Parathyroid adenoma (tissue), 2 donors: ENCODE data around the gene NKAIN2.

Source experiments
- H2AFZ ChIP-seq: fragments of 300-600 bp; sonication (generic); one replicate; pipeline ENCODE4 v1.7.0; 2017; ENCODE audit warnings: antibody characterized with exemption, mild to moderate bottlenecking
- H3K27ac ChIP-seq: fragments of 300-600 bp; sonication (generic); one replicate; pipeline ENCODE4 v1.7.0; 2017
- H3K27me3 ChIP-seq: fragments of 300-600 bp; sonication (generic); one replicate; pipeline ENCODE4 v1.7.0; 2017; ENCODE audit warnings: low read length; ENCODE audit not compliant: control insufficient read depth, insufficient read depth
- H3K36me3 ChIP-seq: fragments of 300-600 bp; sonication (generic); one replicate; pipeline ENCODE4 v1.7.0; 2017; ENCODE audit warnings: low read length; ENCODE audit not compliant: control insufficient read depth, insufficient read depth
- H3K4me1 ChIP-seq: fragments of 300-600 bp; sonication (generic); one replicate; pipeline ENCODE4 v1.7.0; 2017; ENCODE audit warnings: control low read depth
- H3K4me2 ChIP-seq: fragments of 300-600 bp; sonication (generic); one replicate; pipeline ENCODE4 v1.7.0; 2017; ENCODE audit warnings: low read length
- H3K4me3 ChIP-seq: fragments of 300-600 bp; sonication (generic); one replicate; pipeline ENCODE4 v1.7.0; 2017; ENCODE audit warnings: low read depth, low read length
- H3K79me2 ChIP-seq: fragments of 300-600 bp; sonication (generic); one replicate; pipeline ENCODE4 v1.7.0; 2017; ENCODE audit warnings: control low read depth
- H3K9ac ChIP-seq: fragments of 300-600 bp; sonication (generic); one replicate; pipeline ENCODE4 v1.7.0; 2017; ENCODE audit warnings: mild to moderate bottlenecking
- H3K9me3 ChIP-seq: fragments of 300-600 bp; sonication (generic); one replicate; pipeline ENCODE4 v1.7.0; 2017; ENCODE audit warnings: low read length; ENCODE audit not compliant: control insufficient read depth
- TF ChIP-seq, protein P1 (sequence below): fragments of 300-600 bp; sonication (generic); IDR thresholded peaks from one replicate; pipeline ENCODE4 v1.7.0; 2017; ENCODE audit warnings: antibody characterized with exemption, mild to moderate bottlenecking
- donor health status: primary hyperparathyroidism.

NKAIN2 gene

DNA sequence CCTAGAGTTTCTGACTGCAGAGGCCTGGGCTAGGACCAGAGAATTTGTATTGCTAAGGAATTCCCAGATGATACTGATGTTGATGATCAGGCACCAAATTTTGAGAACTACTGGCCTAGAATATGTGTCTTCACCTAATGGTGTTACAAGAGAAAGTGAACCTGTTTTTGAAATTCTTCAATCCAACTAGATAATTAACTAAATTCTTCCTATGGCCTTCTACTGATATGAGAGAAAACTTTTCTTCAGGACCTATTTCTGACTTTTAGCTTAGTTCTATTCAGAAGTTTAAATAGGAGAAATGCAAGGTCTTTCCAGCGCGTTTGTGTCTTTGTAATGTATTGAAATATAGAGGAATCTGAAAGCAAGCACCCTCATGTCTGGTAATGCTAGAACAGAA lies 7.3 kb downstream of the NKAIN2 start:
- TF ChIP-seq, protein P1, sequence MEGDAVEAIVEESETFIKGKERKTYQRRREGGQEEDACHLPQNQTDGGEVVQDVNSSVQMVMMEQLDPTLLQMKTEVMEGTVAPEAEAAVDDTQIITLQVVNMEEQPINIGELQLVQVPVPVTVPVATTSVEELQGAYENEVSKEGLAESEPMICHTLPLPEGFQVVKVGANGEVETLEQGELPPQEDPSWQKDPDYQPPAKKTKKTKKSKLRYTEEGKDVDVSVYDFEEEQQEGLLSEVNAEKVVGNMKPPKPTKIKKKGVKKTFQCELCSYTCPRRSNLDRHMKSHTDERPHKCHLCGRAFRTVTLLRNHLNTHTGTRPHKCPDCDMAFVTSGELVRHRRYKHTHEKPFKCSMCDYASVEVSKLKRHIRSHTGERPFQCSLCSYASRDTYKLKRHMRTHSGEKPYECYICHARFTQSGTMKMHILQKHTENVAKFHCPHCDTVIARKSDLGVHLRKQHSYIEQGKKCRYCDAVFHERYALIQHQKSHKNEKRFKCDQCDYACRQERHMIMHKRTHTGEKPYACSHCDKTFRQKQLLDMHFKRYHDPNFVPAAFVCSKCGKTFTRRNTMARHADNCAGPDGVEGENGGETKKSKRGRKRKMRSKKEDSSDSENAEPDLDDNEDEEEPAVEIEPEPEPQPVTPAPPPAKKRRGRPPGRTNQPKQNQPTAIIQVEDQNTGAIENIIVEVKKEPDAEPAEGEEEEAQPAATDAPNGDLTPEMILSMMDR = no peak
- no peaks in the 10 kb centered on the region for H3K9me3 ChIP-seq
- H3K36me3 ChIP-seq = no peaks in the 10 kb centered on the region
- H3K4me2 ChIP-seq = no peak overlapping the region
- no peaks in the 10 kb centered on the region for H3K79me2 ChIP-seq
- no peak overlapping the region for H3K27ac ChIP-seq
- no peak overlapping the region for H3K4me3 ChIP-seq
- no peaks in the 10 kb centered on the region for H3K4me1 ChIP-seq
- no peak overlapping the region for H2AFZ ChIP-seq
- no peaks in the 10 kb centered on the region for H3K27me3 ChIP-seq
- no peak overlapping the region for H3K9ac ChIP-seq

DNA sequence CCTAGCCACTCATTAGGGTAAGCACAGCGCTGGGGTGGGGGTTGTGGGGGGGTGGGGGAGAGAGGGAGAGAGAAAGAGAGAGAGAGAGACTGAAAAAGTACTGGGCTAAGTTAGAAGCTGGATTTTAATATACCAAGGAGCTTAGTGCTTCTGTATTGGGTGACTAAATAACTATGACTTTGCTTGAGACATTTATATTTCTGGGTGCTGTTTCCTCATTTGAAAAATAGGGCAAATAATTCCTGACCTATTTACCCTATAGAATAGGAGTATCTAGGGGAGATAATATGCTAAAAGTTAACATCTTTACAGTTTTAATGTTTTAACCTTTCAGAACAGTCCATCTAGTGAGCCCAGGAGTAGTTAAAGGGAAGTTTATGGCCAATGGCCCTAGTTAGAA lies 7.7 kb downstream of the NKAIN2 start:
- Histone ChIP-seq H3K9me3 (no peaks in the 10 kb centered on the region), H3K27ac (no peak overlapping the region), H3K9ac (no peak overlapping the region), H3K4me2 (no peak overlapping the region), H3K4me1 (no peaks in the 10 kb centered on the region), H2AFZ (no peak overlapping the region), H3K4me3 (no peak overlapping the region), H3K79me2 (no peaks in the 10 kb centered on the region), H3K36me3 (no peaks in the 10 kb centered on the region), H3K27me3 (no peaks in the 10 kb centered on the region)
- TF ChIP-seq, protein P1 = no peak

DNA sequence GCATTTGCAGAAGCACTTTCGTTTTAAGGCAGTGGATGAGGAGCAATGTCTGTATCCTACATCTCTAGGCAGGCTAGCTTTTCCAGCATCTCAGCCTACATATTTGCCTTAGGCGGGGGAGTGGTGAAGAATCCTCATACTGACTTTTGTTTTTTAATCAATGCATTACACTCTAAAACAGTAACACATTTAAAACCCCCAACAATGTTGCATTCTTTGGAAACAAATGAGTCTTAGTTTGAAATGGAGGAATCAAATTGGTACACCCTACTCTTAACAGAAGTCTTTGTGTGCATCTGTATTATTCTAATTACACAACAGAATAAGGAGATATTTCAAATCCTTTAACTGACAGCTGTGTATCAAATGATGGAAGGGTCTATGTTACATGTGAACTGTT lies 9.0 kb downstream of the NKAIN2 start:
- H3K79me2 ChIP-seq = no peaks in the 10 kb centered on the region
- H3K9me3 ChIP-seq = no peaks in the 10 kb centered on the region
- H3K4me1 ChIP-seq = no peaks in the 10 kb centered on the region
- H3K4me3 ChIP-seq = no peak overlapping the region
- no peak overlapping the region for H3K9ac ChIP-seq
- H3K4me2 ChIP-seq = no peak overlapping the region
- no peak overlapping the region for H3K27ac ChIP-seq
- H2AFZ ChIP-seq = no peak overlapping the region
- TF ChIP-seq, protein P1 = no peak
- H3K27me3 ChIP-seq = no peaks in the 10 kb centered on the region
- H3K36me3 ChIP-seq = no peaks in the 10 kb centered on the region

DNA sequence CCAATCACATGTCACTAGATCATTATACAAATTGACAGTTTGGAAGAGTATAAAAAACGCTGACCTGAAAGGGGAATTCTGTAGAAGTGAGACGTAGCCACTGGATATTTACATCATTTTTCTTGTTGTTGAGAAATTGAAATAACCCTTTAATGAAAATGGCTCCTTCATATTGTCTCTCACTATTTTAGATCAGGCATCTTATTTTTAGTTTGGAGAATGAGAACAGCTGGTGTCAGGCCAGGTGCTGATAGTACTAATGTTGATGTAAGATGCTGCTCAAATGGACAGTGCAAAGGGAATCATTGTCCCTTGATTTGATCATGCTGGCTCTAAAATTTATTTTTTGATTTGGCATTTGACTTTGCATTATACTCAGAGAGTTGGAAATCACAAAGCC lies 17.4 kb downstream of the NKAIN2 start:
- H3K9me3 ChIP-seq = no peaks in the 10 kb centered on the region
- H3K79me2 ChIP-seq = no peaks in the 10 kb centered on the region
- H3K27me3 ChIP-seq = no peaks in the 10 kb centered on the region
- no peaks in the 10 kb centered on the region for H3K4me1 ChIP-seq
- H3K4me3 ChIP-seq = no peak overlapping the region
- no peak overlapping the region for H3K27ac ChIP-seq
- no peak overlapping the region for H3K9ac ChIP-seq
- no peaks in the 10 kb centered on the region for H3K36me3 ChIP-seq
- H3K4me2 ChIP-seq = no peak overlapping the region
- TF ChIP-seq, protein P1 = no peak
- no peak overlapping the region for H2AFZ ChIP-seq

DNA sequence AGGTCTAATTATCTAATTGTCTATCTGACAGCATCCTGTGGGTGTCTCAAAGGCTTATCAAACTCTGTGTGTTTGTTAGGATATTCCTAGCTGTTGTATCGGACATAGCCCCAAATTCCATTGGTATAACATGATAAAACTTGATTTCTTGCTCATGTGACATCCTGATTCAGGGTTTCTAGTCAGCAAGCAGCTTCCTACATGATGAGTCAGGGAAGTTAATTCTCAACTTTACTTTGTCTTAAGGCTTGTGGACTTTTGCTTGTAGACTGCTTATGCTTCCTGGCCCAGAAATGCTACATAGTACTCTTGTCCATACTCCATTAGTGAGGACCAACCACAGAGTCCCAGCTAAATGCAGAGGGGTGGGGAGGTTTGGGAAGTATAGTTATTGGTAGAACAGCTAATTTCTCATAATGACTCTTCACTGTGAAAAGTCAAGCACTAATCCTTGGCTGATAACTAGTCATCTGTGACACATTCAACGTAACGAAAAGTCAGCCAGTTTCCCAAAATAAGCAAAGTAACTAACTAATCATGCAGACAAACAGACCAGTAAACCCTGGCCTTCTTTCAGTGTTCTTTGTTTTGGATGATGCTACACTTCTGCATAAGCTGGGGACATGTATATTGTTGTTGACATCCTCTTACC lies 25.8 kb downstream of the NKAIN2 start:
- Histone ChIP-seq H3K4me1 (no peaks in the 10 kb centered on the region), H3K9ac (no peak overlapping the region), H3K9me3 (no peaks in the 10 kb centered on the region), H3K79me2 (no peaks in the 10 kb centered on the region), H3K27ac (no peak overlapping the region), H3K36me3 (no peaks in the 10 kb centered on the region), H3K4me3 (no peak overlapping the region), H3K27me3 (no peaks in the 10 kb centered on the region), H3K4me2 (no peak overlapping the region), H2AFZ (no peak overlapping the region)
- TF ChIP-seq, protein P1 = no peak
